Measurements from ENCODE around the gene RBM3.

The RBM3 gene

GRCh38 chrX:48626401-48627298 is 52.4 kb downstream of the RBM3 start:
- DNase-seq, result no peak

Data from stimulated activated naive CD4-positive, alpha-beta T cell treated with Interleukin-2 at 50 U/mL for 16 hours (primary cell).